ENCODE measurements around the gene YLPM1.

- TF ChIP-seq POLR2AphosphoS5 (IDR thresholded peaks at IDR 0.05; ENCODE audit: low read depth, low read length) (no peak), POLR2A (IDR thresholded peaks at IDR 0.05; ENCODE audit: low read depth, low read length) (no peak)
Measured at GRCh38 chr14:74882103-74882920, 119.2 kb downstream of the YLPM1 start.
